ENCODE data around the gene TMX1.
A peak's percentile ranks its signal among the peaks of the same experiment; 100 is the strongest.

TMX1 gene

GRCh38 chr14:51282517-51282916, 42.5 kb downstream of the TMX1 start:
- H3K4me3 Mint-ChIP-seq = no peak overlapping the region
- H3K4me1 Mint-ChIP-seq = no peaks in the 10 kb centered on the region
- DNase-seq = no peak
- no peaks in the 10 kb centered on the region for H3K9me3 Mint-ChIP-seq
- no peak overlapping the region for H3K27ac Mint-ChIP-seq
- H3K27me3 Mint-ChIP-seq (ENCODE audit: low read depth, poor library complexity) = peaks cover 5% of the 10 kb centered on the region
- no peaks in the 10 kb centered on the region for H3K36me3 Mint-ChIP-seq (ENCODE audit: low read depth)
- no peak for TF ChIP-seq CTCF (IDR thresholded peaks at IDR 0.05)

- peak; percentile 81 for TF ChIP-seq CTCF (IDR thresholded peaks at IDR 0.05)
- Mint-ChIP-seq H3K27me3 (ENCODE audit: low read depth, poor library complexity) (peaks cover 5% of the 10 kb centered on the region), H3K4me1 (no peaks in the 10 kb centered on the region), H3K4me3 (no peak overlapping the region), H3K9me3 (no peaks in the 10 kb centered on the region), H3K27ac (no peak overlapping the region), H3K36me3 (ENCODE audit: low read depth) (no peaks in the 10 kb centered on the region)
- DNase-seq = peak; percentile 17
Observed at GRCh38 chr14:51283402-51284085, 43.5 kb downstream of the TMX1 start.

GRCh38 chr14:51284241-51284640, 44.2 kb downstream of the TMX1 start:
- no peak for DNase-seq
- TF ChIP-seq CTCF (IDR thresholded peaks at IDR 0.05) = no peak
- Mint-ChIP-seq H3K4me3 (no peak overlapping the region), H3K27ac (no peak overlapping the region), H3K4me1 (no peaks in the 10 kb centered on the region), H3K36me3 (ENCODE audit: low read depth) (no peaks in the 10 kb centered on the region), H3K27me3 (ENCODE audit: low read depth, poor library complexity) (peaks cover 5% of the 10 kb centered on the region), H3K9me3 (no peaks in the 10 kb centered on the region)

GRCh38 chr14:51285120-51285519, 45.1 kb downstream of the TMX1 start:
- Mint-ChIP-seq H3K27me3 (ENCODE audit: low read depth, poor library complexity) (peaks cover 5% of the 10 kb centered on the region), H3K27ac (peak overlapping the region; percentile 5)

GRCh38 chr14:51289169-51289568, 49.1 kb downstream of the TMX1 start:
- no peak for TF ChIP-seq CTCF (IDR thresholded peaks at IDR 0.05)
- Mint-ChIP-seq H3K9me3 (no peaks in the 10 kb centered on the region), H3K36me3 (ENCODE audit: low read depth) (no peaks in the 10 kb centered on the region), H3K4me1 (peaks cover 22% of the 10 kb centered on the region), H3K4me3 (no peak overlapping the region), H3K27me3 (ENCODE audit: low read depth, poor library complexity) (peaks cover 7% of the 10 kb centered on the region), H3K27ac (no peak overlapping the region)
- no peak for DNase-seq

More at GRCh38 chr14:51285120-51285519, 45.1 kb downstream of the TMX1 start:
- no peaks in the 10 kb centered on the region for H3K36me3 Mint-ChIP-seq (ENCODE audit: low read depth)
- no peak for DNase-seq
- no peaks in the 10 kb centered on the region for H3K4me1 Mint-ChIP-seq
- H3K4me3 Mint-ChIP-seq = no peak overlapping the region
- no peak for TF ChIP-seq CTCF (IDR thresholded peaks at IDR 0.05)
- no peaks in the 10 kb centered on the region for H3K9me3 Mint-ChIP-seq

- no peak for DNase-seq
- no peak overlapping the region for H3K27ac Mint-ChIP-seq
- peaks cover 28% of the 10 kb centered on the region for H3K4me1 Mint-ChIP-seq
- H3K36me3 Mint-ChIP-seq (ENCODE audit: low read depth) = no peaks in the 10 kb centered on the region
- peaks cover 7% of the 10 kb centered on the region for H3K27me3 Mint-ChIP-seq (ENCODE audit: low read depth, poor library complexity)
- H3K9me3 Mint-ChIP-seq = no peaks in the 10 kb centered on the region
- no peak overlapping the region for H3K4me3 Mint-ChIP-seq
- no peak for TF ChIP-seq CTCF (IDR thresholded peaks at IDR 0.05)
Observed at GRCh38 chr14:51290132-51290531, 50.1 kb downstream of the TMX1 start.
